H9 (cell line): Measurements from ENCODE around the gene CDC5L. TPM values are rescaled to one million over a fixed set of nuclear protein-coding genes. Genes with fewer than 3 reads are reported as not detected.

Experiments
- DNase-seq: peaks from one replicate; pipeline ENCODE4 v3.0.0-alpha.2; 2017
- H2AFZ ChIP-seq: one replicate; pipeline ENCODE4 v1.6.1; 2013; ENCODE audit warnings: mild to moderate bottlenecking, low read length, control low read depth, moderate library complexity
- H2AK5ac ChIP-seq: 2 replicates; pipeline ENCODE4 v1.6.1; 2013; ENCODE audit warnings: low read length, control low read depth, mixed read lengths; ENCODE audit not compliant: insufficient read length
- H2BK120ac ChIP-seq: one replicate; pipeline ENCODE4 v1.6.1; 2013; ENCODE audit warnings: low read depth, mild to moderate bottlenecking, low read length, control low read depth, inconsistent platforms; ENCODE audit not compliant: poor library complexity, severe bottlenecking
- H2BK12ac ChIP-seq: 2 replicates; pipeline ENCODE4 v1.6.1; 2013; ENCODE audit warnings: low read length, control low read depth, mixed read lengths, low read depth; ENCODE audit not compliant: insufficient read length
- H2BK15ac ChIP-seq: 2 replicates; pipeline ENCODE4 v1.6.1; 2013; ENCODE audit warnings: low read depth, low read length, control low read depth
- H2BK20ac ChIP-seq: one replicate; pipeline ENCODE4 v1.6.1; 2013; ENCODE audit warnings: low read depth, mild to moderate bottlenecking, low read length, control low read depth, inconsistent platforms; ENCODE audit not compliant: poor library complexity, severe bottlenecking
- H2BK5ac ChIP-seq: 2 replicates; pipeline ENCODE4 v1.6.1; 2013; ENCODE audit warnings: low read length, control low read depth, mixed read lengths; ENCODE audit not compliant: insufficient read length
- H3K14ac ChIP-seq: 2 replicates; pipeline ENCODE4 v1.6.1; 2013; ENCODE audit warnings: low read length, control low read depth; ENCODE audit not compliant: insufficient read depth
- H3K18ac ChIP-seq: 2 replicates; pipeline ENCODE4 v1.6.1; 2013; ENCODE audit warnings: low read depth, mild to moderate bottlenecking, mixed read lengths, low read length, control low read depth; ENCODE audit not compliant: insufficient read length
- H3K23ac ChIP-seq: 2 replicates; pipeline ENCODE4 v1.6.1; 2013; ENCODE audit warnings: low read length, control low read depth, mixed read lengths, low read depth; ENCODE audit not compliant: insufficient read length
- H3K23me2 ChIP-seq: 2 replicates; pipeline ENCODE4 v1.6.1; 2013; ENCODE audit warnings: low read depth, mild to moderate bottlenecking, mixed read lengths, low read length, control low read depth; ENCODE audit not compliant: insufficient read length, poor library complexity, severe bottlenecking
- H3K27ac ChIP-seq: 2 replicates; pipeline ENCODE4 v1.5.1; 2013; ENCODE audit warnings: low read length, control low read depth, mixed read lengths, low read depth; ENCODE audit not compliant: insufficient read length
- H3K27me3 ChIP-seq: 2 replicates; pipeline ENCODE4 v1.6.1; 2013; ENCODE audit warnings: low read length, control low read depth, inconsistent platforms; ENCODE audit not compliant: insufficient read depth
- H3K4ac ChIP-seq: 2 replicates; pipeline ENCODE4 v1.6.1; 2013; ENCODE audit warnings: low read depth, mild to moderate bottlenecking, control low read depth, inconsistent platforms, low read length, moderate library complexity
- H3K4me1 ChIP-seq: 2 replicates; pipeline ENCODE4 v1.6.1; 2013; ENCODE audit warnings: low read length, control low read depth, inconsistent platforms; ENCODE audit not compliant: insufficient read depth
- H3K4me2 ChIP-seq: 2 replicates; pipeline ENCODE4 v1.6.1; 2013; ENCODE audit warnings: low read length, control low read depth, mixed read lengths; ENCODE audit not compliant: insufficient read length, insufficient read depth
- H3K56ac ChIP-seq: 2 replicates; pipeline ENCODE4 v1.6.1; 2013; ENCODE audit warnings: low read depth, mild to moderate bottlenecking, mixed read lengths, low read length, control low read depth; ENCODE audit not compliant: insufficient read length
- H3K79me1 ChIP-seq: 2 replicates; pipeline ENCODE4 v1.6.1; 2013; ENCODE audit warnings: low read depth, mild to moderate bottlenecking, moderate library complexity, low read length, control low read depth, inconsistent platforms; ENCODE audit not compliant: insufficient read depth, poor library complexity, severe bottlenecking
- H3K79me2 ChIP-seq: 2 replicates; pipeline ENCODE4 v1.6.1; 2013; ENCODE audit warnings: low read length, control low read depth, inconsistent platforms; ENCODE audit not compliant: insufficient read depth
- H3K9ac ChIP-seq: 2 replicates; pipeline ENCODE4 v1.6.1; 2013; ENCODE audit warnings: low read length, control low read depth, mixed read lengths; ENCODE audit not compliant: insufficient read length; ENCODE audit errors: extremely low read depth
- H3K9me3 ChIP-seq: one replicate; pipeline ENCODE4 v1.6.1; 2013; ENCODE audit warnings: low read depth, low read length, inconsistent platforms; ENCODE audit not compliant: control insufficient read depth
- H3T11ph ChIP-seq: one replicate; pipeline ENCODE4 v1.6.1; 2013; ENCODE audit warnings: mild to moderate bottlenecking, low read length, control low read depth, inconsistent platforms
- H4K20me1 ChIP-seq: one replicate; pipeline ENCODE4 v1.6.1; 2013; ENCODE audit not compliant: control insufficient read depth, insufficient read length, insufficient read depth
- H4K5ac ChIP-seq: 2 replicates; pipeline ENCODE4 v1.6.1; 2013; ENCODE audit warnings: low read depth, mild to moderate bottlenecking, mixed read lengths, low read length, control low read depth; ENCODE audit not compliant: insufficient read length
- H4K8ac ChIP-seq: replicated peaks from 2 replicates; pipeline ENCODE4 v1.6.1; 2013; ENCODE audit warnings: low read length, control low read depth, mixed read lengths, low read depth; ENCODE audit not compliant: insufficient read length
- H4K91ac ChIP-seq: 2 replicates; pipeline ENCODE4 v1.6.1; 2013; ENCODE audit warnings: low read depth, mild to moderate bottlenecking, moderate library complexity, mixed read lengths, low read length, control low read depth; ENCODE audit not compliant: insufficient read length
- H3K27ac Mint-ChIP-seq, 3 experiments: 2 replicates in 2 of 3; 3 replicates in 1 of 3; pipeline ENCODE4 v1.8.0; 2020 to 2021; ENCODE audit warnings: mixed read lengths in 3 of 3, mild to moderate bottlenecking in 1 of 3, moderate library complexity in 1 of 3
- H3K27me3 Mint-ChIP-seq: 2 replicates; pipeline ENCODE4 v1.8.0; 2021; ENCODE audit warnings: low read depth, mild to moderate bottlenecking, moderate library complexity, mixed read lengths
- H3K36me3 Mint-ChIP-seq, 3 experiments: 2 replicates in 2 of 3; 3 replicates in 1 of 3; pipeline ENCODE4 v1.8.0; 2020 to 2021; ENCODE audit warnings: low read depth in 3 of 3, mixed read lengths in 3 of 3; ENCODE audit not compliant: insufficient read depth in 1 of 3
- H3K4me1 Mint-ChIP-seq, 2 experiments: 2 replicates each; pipeline ENCODE4 v1.8.0; 2020; ENCODE audit warnings: mixed read lengths in 2 of 2
- H3K4me3 Mint-ChIP-seq, 2 experiments: 2 replicates in 1 of 2; 3 replicates in 1 of 2; pipeline ENCODE4 v1.8.0; 2020 to 2021; ENCODE audit warnings: mild to moderate bottlenecking in 2 of 2, mixed read lengths in 2 of 2, moderate library complexity in 1 of 2
- H3K9me3 Mint-ChIP-seq, 2 experiments: 2 replicates in 1 of 2; 3 replicates in 1 of 2; pipeline ENCODE4 v1.8.0; 2020; ENCODE audit warnings: mild to moderate bottlenecking in 2 of 2, mixed read lengths in 2 of 2, moderate library complexity in 1 of 2
- WGBS: extraction: QIAGEN DNeasy Blood & Tissue Kit; methylation state at CpG from one replicate; pipeline ENCODE4 v1.1.7; 2013; ENCODE audit warnings: missing lambda C conversion rate, low lambda C conversion rate, mixed read lengths; ENCODE audit not compliant: insufficient read length; ENCODE audit errors: extremely low coverage; 5-methylcytosine and 5-hydroxymethylcytosine counted together
- total RNA-seq: library from RNA; stranded (reverse); gene quantifications from 2 replicates; pipeline ENCODE4 v1.2.1, GENCODE V29; 2021
- TF ChIP-seq, protein P1 (sequence below): fragments of 200-600 bp; sonication (generic); conservative IDR thresholded peaks from 3 replicates; pipeline ENCODE4 v1.8.0; 2021; ENCODE audit warnings: antibody characterized with exemption, mild to moderate bottlenecking

The CDC5L gene
- total RNA-seq, 1 experiment from 2014 or later: 34.3 TPM

DNA sequence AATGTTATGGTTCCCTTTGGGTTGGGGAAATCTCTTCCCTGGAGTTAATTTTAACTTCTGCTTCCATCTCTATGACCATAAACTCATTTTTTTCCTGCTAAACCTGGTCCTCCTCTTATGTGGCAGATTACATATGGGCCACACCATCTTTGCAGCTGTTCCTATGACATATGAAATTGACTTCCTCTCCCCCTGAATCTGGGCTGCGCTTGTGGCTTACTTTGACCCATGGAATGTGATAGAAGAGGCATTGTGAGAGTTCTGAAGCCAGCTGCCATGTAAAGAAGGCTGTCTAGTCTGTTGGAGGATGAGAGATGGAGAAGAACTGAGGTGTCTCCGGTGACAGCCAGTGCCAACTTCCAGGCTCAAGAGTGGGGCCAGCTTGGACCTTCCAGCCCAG is 100.1 kb downstream of the CDC5L start:
- Mint-ChIP-seq H3K27ac (no peak overlapping the region; a peak in 1 of 7 replicates), H3K4me3 (no peak overlapping the region), H3K36me3 (no peaks in the 10 kb centered on the region), H3K4me1 (peaks cover 21 to 27% of the 10 kb centered on the region in 2 experiments), H3K9me3 (no peaks in the 10 kb centered on the region), H3K27me3 (peaks cover 2% of the 10 kb centered on the region)
- Histone ChIP-seq H3K4me1 (peaks cover 4% of the 10 kb centered on the region; the same call in 1 of the 2 replicates), H2BK5ac (no peak overlapping the region), H3K18ac (no peak overlapping the region), H4K20me1 (no peaks in the 10 kb centered on the region), H3K4me2 (no peak overlapping the region), H2BK20ac (no peak overlapping the region), H3K4ac (no peak overlapping the region), H4K91ac (no peak overlapping the region), H3K79me1 (no peaks in the 10 kb centered on the region), H3K9me3 (no peaks in the 10 kb centered on the region), H2AK5ac (no peak overlapping the region), H3K79me2 (no peaks in the 10 kb centered on the region), H3K27me3 (no peaks in the 10 kb centered on the region), H3T11ph (no peak overlapping the region), H4K8ac (no peak overlapping the region), H3K23me2 (no peaks in the 10 kb centered on the region), H4K5ac (no peak overlapping the region), H2BK120ac (no peak overlapping the region), H3K27ac (no peak overlapping the region), H3K56ac (no peak overlapping the region), H3K23ac (no peak overlapping the region), H2BK15ac (no peak overlapping the region), H3K9ac (no peak overlapping the region), H2AFZ (no peak overlapping the region), H3K14ac (no peak overlapping the region), H2BK12ac (no peak overlapping the region)
- DNase-seq: no peak
- WGBS: no CpG with 5 or more reads among the region's 2 CpGs
- TF ChIP-seq, protein P1, sequence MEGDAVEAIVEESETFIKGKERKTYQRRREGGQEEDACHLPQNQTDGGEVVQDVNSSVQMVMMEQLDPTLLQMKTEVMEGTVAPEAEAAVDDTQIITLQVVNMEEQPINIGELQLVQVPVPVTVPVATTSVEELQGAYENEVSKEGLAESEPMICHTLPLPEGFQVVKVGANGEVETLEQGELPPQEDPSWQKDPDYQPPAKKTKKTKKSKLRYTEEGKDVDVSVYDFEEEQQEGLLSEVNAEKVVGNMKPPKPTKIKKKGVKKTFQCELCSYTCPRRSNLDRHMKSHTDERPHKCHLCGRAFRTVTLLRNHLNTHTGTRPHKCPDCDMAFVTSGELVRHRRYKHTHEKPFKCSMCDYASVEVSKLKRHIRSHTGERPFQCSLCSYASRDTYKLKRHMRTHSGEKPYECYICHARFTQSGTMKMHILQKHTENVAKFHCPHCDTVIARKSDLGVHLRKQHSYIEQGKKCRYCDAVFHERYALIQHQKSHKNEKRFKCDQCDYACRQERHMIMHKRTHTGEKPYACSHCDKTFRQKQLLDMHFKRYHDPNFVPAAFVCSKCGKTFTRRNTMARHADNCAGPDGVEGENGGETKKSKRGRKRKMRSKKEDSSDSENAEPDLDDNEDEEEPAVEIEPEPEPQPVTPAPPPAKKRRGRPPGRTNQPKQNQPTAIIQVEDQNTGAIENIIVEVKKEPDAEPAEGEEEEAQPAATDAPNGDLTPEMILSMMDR: no peak
